Colon (tissue), 2 donors: ENCODE measurements around the gene CDKN1C.

Experiments
- FAIRE-seq: peaks from 2 replicates; lab custom pipeline; 2012; peaks lifted over from hg19 to GRCh38; lab: Jason Lieb, UNC
- donor health status: control.
- donor health status: control.

The CDKN1C gene

GRCh38 chr11:2869134-2869526 lies 16.4 kb downstream of the CDKN1C start:
- no peak for FAIRE-seq

- FAIRE-seq = no peak
Observed at GRCh38 chr11:2868506-2869133, 17.0 kb downstream of the CDKN1C start.

GRCh38 chr11:2867722-2868505 lies 17.7 kb downstream of the CDKN1C start:
- FAIRE-seq = no peak

- FAIRE-seq = no peak
Observed at GRCh38 chr11:2867142-2867541, 18.4 kb downstream of the CDKN1C start.

- FAIRE-seq = no peak
Observed at GRCh38 chr11:2865922-2866577, 19.5 kb downstream of the CDKN1C start.

- FAIRE-seq = no peak
Observed at GRCh38 chr11:2864901-2865300, 20.7 kb downstream of the CDKN1C start.

GRCh38 chr11:2863276-2863618 lies 22.3 kb downstream of the CDKN1C start:
- no peak for FAIRE-seq

GRCh38 chr11:2862395-2863275 lies 22.9 kb downstream of the CDKN1C start:
- FAIRE-seq = no peak

- FAIRE-seq = no peak
Observed at GRCh38 chr11:2860636-2861035, 24.9 kb downstream of the CDKN1C start.

- FAIRE-seq = no peak
Observed at GRCh38 chr11:2859699-2860037, 25.9 kb downstream of the CDKN1C start.

GRCh38 chr11:2858995-2859698 lies 26.4 kb downstream of the CDKN1C start:
- FAIRE-seq = no peak

GRCh38 chr11:2857918-2858317 lies 27.7 kb downstream of the CDKN1C start:
- FAIRE-seq = no peak

- FAIRE-seq = no peak
Observed at GRCh38 chr11:2857276-2857675, 28.3 kb downstream of the CDKN1C start.

- FAIRE-seq = no peak
Observed at GRCh38 chr11:2855162-2855561, 30.4 kb downstream of the CDKN1C start.

GRCh38 chr11:2853997-2854560 lies 31.5 kb downstream of the CDKN1C start:
- no peak for FAIRE-seq

- FAIRE-seq = no peak
Observed at GRCh38 chr11:2853401-2853800, 32.2 kb downstream of the CDKN1C start.

- no peak for FAIRE-seq
Observed at GRCh38 chr11:2849994-2850770, 35.4 kb downstream of the CDKN1C start.

- no peak for FAIRE-seq
Observed at GRCh38 chr11:2848497-2848896, 37.1 kb downstream of the CDKN1C start.

- FAIRE-seq = no peak
Observed at GRCh38 chr11:2847561-2847960, 38.0 kb downstream of the CDKN1C start.

- no peak for FAIRE-seq
Observed at GRCh38 chr11:2846470-2846869, 39.1 kb downstream of the CDKN1C start.

- no peak for FAIRE-seq
Observed at GRCh38 chr11:2846056-2846455, 39.5 kb downstream of the CDKN1C start.
